Liver (tissue), 3 donors: ENCODE results near the gene KRTAP5-2.

Source experiments
- ATF3 ChIP-seq: IDR thresholded peaks from 2 replicates; pipeline ENCODE4 v1.6.1; 2016; ENCODE audit warnings: antibody characterized with exemption
- CTCF ChIP-seq: fragments of 150-350 bp; IDR thresholded peaks from 2 replicates; pipeline ENCODE4 v1.5.1; 2017; ENCODE audit warnings: improper control_type of control experiment, low read depth, low read length; ENCODE audit not compliant: missing input control
- EGR1 ChIP-seq, 2 donors: IDR thresholded peaks; 2 replicates each; pipeline ENCODE4 v1.6.1; 2016 to 2018; ENCODE audit warnings: antibody characterized with exemption in 2 of 2, low read depth in 2 of 2
- GABPA ChIP-seq, 2 donors: IDR thresholded peaks in 1 of 2; conservative IDR thresholded peaks in 1 of 2; 2 replicates each; pipeline ENCODE4 v1.6.1; 2016; ENCODE audit warnings: antibody characterized with exemption in 2 of 2, mild to moderate bottlenecking in 1 of 2, moderate library complexity in 1 of 2
- JUND ChIP-seq, 2 donors: IDR thresholded peaks; 2 replicates each; pipeline ENCODE4 v1.6.1; 2016; ENCODE audit warnings: antibody characterized with exemption in 2 of 2
- RAD21 ChIP-seq, 2 donors: IDR thresholded peaks; 2 replicates each; pipeline ENCODE4 v1.6.1; 2016; ENCODE audit warnings: antibody characterized with exemption in 2 of 2, mild to moderate bottlenecking in 2 of 2
- RXRA ChIP-seq, 2 donors: IDR thresholded peaks; 2 replicates each; pipeline ENCODE4 v1.6.1; 2017 to 2018; ENCODE audit warnings: antibody characterized with exemption in 2 of 2, mild to moderate bottlenecking in 1 of 2
- SP1 ChIP-seq: IDR thresholded peaks from 2 replicates; pipeline ENCODE4 v1.6.1; 2018; ENCODE audit warnings: antibody characterized with exemption, mild to moderate bottlenecking
- TAF1 ChIP-seq: conservative IDR thresholded peaks from 2 replicates; pipeline ENCODE4 v1.6.1; 2016; ENCODE audit warnings: antibody characterized with exemption, mild to moderate bottlenecking
- YY1 ChIP-seq: IDR thresholded peaks from 2 replicates; pipeline ENCODE4 v1.6.1; 2016; ENCODE audit warnings: antibody characterized with exemption, mild to moderate bottlenecking
- TF ChIP-seq, protein P1 (sequence below): IDR thresholded peaks from 2 replicates; pipeline ENCODE4 v1.6.1; 2016; ENCODE audit warnings: antibody characterized with exemption
- TF ChIP-seq, protein P2 (sequence below): IDR thresholded peaks from 2 replicates; pipeline ENCODE4 v1.6.1; 2016; ENCODE audit warnings: antibody characterized with exemption, mild to moderate bottlenecking
- donor health status: healthy.
- donor health status: healthy.

DNA sequence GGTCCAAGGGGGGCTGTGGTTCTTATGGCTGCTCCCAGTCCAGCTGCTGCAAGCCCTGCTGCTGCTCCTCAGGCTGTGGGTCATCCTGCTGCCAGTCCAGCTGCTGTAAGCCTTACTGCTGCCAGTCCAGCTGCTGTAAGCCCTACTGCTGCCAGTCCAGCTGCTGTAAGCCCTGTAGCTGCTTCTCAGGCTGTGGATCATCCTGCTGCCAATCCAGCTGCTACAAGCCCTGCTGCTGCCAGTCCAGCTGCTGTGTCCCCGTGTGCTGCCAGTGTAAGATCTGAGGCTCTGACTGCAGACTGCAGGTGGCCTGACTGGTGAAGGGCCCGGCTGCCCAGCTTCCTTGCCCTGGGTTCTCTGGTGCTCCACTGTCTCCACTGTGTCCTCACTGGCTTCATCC lies 32.2 kb upstream of the KRTAP5-2 start:
- TF ChIP-seq GABPA (IDR thresholded peaks at IDR 0.05 in 1 of 2, conservative IDR thresholded peaks at IDR 0.05 in 1 of 2) (no peak), CTCF (no peak), YY1 (no peak), TAF1 (no peak), JUND (IDR thresholded peaks at IDR 0.05) (no peak), RAD21 (IDR thresholded peaks at IDR 0.05) (no peak), RXRA (IDR thresholded peaks at IDR 0.05) (no peak), SP1 (no peak), ATF3 (no peak), EGR1 (IDR thresholded peaks at IDR 0.05; ENCODE audit: low read depth in 2 of 2) (no peak)
- TF ChIP-seq, protein P1, sequence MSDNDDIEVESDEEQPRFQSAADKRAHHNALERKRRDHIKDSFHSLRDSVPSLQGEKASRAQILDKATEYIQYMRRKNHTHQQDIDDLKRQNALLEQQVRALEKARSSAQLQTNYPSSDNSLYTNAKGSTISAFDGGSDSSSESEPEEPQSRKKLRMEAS = no peak
- TF ChIP-seq, protein P2, sequence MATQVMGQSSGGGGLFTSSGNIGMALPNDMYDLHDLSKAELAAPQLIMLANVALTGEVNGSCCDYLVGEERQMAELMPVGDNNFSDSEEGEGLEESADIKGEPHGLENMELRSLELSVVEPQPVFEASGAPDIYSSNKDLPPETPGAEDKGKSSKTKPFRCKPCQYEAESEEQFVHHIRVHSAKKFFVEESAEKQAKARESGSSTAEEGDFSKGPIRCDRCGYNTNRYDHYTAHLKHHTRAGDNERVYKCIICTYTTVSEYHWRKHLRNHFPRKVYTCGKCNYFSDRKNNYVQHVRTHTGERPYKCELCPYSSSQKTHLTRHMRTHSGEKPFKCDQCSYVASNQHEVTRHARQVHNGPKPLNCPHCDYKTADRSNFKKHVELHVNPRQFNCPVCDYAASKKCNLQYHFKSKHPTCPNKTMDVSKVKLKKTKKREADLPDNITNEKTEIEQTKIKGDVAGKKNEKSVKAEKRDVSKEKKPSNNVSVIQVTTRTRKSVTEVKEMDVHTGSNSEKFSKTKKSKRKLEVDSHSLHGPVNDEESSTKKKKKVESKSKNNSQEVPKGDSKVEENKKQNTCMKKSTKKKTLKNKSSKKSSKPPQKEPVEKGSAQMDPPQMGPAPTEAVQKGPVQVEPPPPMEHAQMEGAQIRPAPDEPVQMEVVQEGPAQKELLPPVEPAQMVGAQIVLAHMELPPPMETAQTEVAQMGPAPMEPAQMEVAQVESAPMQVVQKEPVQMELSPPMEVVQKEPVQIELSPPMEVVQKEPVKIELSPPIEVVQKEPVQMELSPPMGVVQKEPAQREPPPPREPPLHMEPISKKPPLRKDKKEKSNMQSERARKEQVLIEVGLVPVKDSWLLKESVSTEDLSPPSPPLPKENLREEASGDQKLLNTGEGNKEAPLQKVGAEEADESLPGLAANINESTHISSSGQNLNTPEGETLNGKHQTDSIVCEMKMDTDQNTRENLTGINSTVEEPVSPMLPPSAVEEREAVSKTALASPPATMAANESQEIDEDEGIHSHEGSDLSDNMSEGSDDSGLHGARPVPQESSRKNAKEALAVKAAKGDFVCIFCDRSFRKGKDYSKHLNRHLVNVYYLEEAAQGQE = no peak
